ENCODE measurements around the gene PMS1.
"Not testable (repeated sequence)": the region's sequence is repeated elsewhere in the genome, so short reads cannot be mapped to it uniquely, and the experiment has no call there.

The PMS1 gene

DNA sequence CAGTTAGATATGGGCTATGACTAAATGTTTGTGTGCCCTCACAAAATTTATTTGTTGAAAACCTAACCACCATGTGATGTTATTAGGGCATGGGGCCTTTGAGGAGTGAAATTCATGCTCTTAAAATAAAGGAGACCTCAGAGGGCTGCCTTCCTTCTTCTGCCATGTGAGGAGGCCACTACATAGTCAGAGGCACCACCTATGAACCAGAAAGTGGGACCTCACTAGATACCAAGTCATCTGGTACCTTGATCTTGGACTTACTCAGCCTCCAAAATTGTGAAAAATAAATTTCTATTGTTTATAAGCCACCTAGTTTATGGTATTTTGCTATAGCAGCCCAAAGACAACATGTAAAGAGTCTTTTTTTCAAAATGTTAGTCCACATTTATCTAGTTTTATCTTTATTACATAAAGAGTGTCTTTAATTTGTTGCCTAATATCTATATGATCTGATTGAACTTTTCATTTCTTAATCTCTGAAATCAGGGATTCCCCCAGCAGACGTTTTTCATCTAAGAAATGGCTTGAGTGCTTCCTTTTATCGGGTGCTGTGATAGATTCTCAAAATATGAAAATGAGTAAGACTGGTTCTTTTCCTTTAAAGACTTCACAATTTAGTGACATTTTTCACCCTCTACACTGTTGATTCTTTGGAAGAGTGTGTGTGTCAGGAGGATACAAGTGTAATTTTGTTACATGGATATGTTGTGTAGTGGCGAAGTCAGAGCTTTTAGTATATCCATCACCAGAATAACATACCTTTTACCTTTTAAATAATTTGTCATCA lies 34.2 kb downstream of the PMS1 start:
- DNase-seq (ENCODE audit: low read depth, low spot score), result no peak

DNA sequence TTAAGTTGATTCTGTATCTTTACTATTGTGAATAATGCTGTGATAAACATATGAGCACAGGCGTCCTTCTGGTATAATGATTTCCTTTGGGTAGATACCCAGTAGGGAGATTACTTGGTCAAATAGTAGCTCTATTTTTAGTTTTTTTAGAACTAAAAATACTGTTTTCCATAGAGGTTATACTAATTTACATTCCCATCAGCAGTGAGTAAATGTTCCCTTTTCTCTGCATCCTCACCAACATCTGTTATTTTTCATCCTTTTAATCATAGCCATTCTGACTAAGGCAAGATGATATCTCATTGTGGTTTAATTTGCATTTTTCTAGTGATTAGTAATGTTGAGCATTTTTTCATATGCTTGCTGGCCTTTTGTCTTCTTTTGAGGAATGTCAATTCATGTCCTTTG lies 35.1 kb downstream of the PMS1 start:
- DNase-seq (ENCODE audit: low read depth, low spot score), result no peak

DNA sequence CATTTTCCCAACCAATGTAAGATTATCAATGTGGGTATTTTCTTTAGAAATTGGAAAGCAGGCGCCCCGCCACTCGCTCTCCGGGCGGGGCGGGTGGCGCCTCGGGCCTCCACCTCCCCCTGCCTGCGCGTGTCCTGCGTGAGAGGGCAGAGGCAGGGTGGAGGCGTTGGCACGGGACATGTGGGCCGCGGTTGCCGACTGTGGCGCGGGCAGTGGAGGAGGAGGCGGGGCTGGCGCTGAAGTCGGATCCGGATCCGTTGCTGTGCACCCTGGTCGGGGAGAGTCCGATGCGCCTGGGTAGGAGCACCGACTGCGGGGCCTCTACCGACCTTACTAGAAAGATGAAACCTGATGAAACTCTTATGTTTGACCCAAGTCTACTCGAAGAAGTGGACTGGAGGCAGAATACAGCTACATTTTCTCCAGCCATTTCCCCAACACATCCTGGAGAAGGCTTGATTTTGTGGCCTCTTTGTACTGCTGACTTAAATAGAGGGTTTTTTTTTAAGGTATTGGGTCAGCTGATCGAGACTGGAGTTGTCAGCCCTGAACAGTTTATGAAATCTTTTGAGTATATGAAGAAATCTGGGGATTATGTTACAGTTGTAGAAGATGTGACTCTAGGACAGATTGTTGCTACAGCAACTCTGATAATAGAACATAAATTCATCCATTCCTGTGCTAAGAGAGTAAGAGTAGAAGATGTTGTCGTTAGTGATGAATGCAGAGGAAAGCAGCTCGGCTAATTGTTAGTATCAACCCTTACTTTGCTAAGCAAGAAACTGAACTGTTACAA lies 37.9 kb downstream of the PMS1 start:
- DNase-seq (ENCODE audit: low read depth, low spot score), result no peak

DNA sequence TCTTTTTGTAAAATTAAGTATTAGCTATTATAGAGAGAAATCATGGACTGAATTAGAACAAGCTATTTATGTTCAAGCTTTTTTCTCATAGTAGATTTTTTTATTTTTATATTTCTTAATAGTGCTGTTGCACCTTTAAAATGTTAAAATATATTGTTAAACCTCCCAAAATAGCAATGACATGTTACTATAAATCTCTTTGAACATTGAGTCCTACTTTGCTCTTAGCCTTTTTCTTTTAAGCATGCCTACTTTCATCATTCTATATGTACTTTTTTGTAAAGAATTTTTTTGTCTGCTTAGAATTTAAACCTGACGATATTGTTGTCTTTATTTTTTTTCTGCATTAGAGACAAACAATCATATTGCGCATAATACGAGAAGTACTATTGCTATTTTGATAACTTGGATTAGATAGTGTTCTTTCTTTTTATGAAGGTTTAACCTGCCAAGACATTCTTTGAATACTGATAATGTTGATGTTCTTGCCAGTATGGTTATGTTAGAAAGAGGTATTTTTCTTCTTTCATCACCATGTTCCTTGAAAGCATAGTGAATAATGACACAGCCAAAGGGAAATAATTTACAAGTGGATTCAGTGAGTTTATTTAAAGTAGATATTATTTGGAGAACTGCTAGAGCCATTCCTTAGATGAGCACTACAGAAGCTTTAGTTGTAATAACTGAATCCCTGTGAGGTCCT lies 40.6 kb downstream of the PMS1 start:
- DNase-seq (ENCODE audit: low read depth, low spot score), result no peak

DNA sequence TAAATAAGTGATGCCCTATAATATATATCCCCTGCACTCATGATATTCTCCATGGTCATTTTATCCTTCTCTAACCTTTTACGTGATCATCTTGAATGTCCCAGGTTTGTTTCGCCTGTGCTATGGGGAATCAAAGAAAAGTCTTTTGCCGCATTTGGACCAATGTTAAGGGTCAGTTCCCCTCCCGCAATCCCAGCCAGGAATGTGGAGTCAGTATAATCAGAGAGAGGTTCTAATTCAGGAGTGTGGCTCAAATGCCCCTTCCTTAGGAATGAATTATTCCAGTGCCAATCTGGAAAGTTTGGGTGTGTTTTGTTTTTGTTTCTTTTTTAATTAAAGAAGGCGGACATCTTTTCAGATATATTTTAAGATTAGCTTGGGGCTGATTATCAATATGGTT lies 41.8 kb downstream of the PMS1 start:
- no peak for DNase-seq (ENCODE audit: low read depth, low spot score)

DNA sequence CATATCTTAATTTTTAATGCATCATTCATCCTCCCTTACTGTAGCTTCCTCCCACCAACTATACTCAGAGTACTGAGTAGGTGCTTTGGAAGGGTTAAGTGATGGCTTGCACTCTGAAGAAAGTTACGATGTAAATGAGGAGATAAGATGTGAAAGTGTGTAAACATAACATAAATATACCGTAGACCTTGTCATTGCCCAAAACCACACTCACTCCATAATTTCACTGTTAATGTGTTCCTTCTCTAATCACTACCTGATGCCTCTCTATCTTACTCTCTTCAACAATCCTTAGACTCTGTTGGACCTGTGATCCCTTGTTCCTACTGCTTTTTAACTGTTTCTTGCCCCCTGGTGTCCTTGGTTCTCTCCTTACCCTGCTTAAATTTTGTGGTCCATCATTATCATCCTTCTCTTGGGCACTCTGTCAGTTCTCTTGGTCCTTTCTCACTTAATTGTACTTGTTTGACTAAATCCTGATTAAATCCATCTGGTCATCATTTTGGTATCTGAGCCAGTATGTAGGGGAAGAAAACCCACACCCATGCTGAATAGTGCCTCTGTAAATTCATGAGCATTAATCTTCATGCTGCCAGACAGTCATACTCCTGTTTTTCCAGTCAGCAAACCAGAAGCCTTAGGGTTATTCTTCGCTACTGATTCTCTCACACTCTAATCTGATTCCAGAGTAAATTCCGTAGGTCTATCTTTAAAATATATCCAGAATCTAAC lies 45.0 kb downstream of the PMS1 start:
- DNase-seq (ENCODE audit: low read depth, low spot score), result no peak

DNA sequence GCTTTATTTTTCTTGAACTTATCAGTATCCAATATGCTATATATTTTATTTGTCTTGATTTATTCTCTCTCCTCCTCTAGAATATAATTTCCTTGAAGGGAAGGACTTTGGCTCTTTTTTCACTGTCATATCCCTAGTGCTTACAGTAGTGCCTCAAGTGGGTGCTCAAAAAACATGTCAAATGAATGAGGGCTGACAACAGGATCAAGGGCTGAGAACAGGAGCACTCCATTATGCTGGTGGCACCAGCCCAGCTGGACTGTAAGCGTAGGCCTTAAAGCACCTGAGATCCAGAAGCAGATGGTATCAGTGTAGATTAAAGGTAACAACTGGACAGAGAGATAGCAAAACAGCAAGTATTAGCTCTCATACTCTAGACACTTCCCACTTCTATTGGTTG lies 46.3 kb downstream of the PMS1 start:
- no peak for DNase-seq (ENCODE audit: low read depth, low spot score)

DNA sequence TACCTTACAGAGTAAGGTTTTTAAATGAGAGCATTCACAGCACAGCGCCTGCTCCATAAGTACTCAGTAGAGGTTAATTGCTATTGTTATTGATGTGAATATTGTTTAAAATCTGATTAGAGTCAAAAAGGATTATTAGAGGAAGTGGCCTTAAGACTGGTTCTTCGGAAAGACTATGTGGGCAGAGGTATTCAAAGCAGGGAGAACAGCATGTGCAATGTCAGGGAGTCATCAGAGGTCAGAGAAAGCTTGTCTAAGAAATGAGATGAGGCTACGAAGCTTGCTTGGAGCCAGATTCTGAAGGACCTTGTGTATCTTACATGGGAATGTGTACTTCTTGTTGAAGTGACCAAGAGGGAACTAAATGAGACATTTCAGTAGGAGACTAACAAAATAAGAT lies 49.8 kb downstream of the PMS1 start:
- no peak for DNase-seq (ENCODE audit: low read depth, low spot score)

DNA sequence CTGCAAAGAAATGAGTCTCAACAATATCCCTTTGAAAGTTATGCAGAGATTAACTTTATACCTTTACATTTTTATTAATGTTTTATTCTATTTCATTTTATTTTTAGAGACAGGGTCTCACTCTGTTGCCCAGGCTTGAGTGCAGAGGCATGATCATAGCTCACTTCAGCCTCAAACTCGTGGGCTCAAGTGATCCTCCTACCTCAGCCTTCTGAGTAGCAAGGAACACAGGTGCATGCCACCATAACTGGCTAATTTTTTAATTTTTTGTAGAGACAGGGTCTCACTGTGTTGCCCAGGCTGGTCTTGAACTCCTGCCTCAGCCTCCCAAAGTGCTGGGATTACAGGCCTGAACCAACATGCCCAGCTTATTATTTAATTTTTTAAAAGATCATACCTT lies 50.4 kb downstream of the PMS1 start:
- DNase-seq (ENCODE audit: low read depth, low spot score), result not testable (repeated sequence)

DNA sequence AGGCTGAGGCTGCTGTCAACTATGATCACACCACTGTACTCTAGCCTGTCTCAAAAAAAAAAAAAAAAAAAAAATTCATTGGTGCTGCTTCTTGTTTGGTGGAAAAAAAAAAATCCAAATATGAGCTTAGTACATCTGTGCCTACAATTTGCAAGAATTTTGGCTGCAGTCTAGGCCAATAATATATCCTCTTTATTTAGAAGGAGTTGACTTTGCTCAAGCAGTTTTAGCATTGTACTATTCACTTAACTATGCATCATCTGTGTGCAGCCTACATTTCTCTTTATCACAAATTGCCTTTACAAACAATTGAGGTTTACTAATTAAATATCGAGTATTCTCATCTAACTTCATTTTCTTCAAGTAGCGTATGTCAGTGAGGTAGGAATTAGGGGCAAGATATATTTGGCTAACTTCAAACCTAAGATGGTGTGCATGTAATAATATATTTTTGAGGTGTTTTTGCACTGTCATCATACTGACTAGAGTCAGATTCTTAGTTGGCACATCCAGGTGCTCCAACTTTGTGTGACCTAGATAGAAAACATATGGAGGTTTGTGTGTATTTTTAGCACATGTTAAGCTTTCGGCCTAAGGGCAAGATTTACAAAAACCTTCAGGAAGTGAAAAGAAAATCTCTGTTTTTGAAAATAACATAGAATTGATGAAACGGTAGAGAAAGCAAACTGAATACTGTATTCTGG lies 51.8 kb downstream of the PMS1 start:
- no peak for DNase-seq (ENCODE audit: low read depth, low spot score)

DNA sequence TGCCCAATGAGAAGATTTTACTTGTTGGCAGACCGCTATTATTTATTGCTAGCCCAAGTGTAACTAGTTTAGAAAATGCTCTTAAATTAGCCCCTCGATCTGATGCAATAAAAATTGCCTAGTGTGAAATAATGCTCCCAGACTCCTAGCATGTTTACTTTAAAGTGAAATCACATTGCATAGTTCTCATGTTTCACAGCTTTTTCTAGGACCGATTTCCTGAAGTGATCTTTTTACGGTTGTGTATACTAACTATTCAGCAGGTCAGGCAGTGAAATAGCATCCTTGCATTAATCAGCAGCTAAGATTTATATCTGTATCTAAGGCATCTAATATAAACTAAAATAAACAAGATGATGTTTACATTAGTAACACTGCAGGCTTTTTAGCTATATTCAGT lies 52.4 kb downstream of the PMS1 start:
- peak; percentile 18 for DNase-seq (ENCODE audit: low read depth, low spot score)

DNA sequence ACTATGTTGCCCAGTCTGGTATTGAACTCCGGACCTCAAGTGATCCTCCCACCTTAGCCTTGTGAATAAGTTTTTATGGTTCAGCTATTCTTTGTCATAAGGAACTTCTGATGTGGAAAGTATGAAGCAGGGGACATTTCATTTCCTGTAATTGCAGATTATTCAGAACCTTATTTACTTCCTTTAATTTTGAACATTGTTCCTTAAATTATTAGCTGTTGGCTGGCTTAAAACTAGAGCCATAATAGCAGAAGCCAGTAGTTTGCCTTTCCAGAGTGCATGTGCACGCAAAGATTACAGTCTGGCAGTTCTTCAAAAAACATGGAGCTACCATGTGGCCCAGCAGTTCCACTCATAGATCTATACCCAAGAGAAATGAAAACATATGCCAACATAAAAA lies 53.1 kb downstream of the PMS1 start:
- no peak for DNase-seq (ENCODE audit: low read depth, low spot score)

DNA sequence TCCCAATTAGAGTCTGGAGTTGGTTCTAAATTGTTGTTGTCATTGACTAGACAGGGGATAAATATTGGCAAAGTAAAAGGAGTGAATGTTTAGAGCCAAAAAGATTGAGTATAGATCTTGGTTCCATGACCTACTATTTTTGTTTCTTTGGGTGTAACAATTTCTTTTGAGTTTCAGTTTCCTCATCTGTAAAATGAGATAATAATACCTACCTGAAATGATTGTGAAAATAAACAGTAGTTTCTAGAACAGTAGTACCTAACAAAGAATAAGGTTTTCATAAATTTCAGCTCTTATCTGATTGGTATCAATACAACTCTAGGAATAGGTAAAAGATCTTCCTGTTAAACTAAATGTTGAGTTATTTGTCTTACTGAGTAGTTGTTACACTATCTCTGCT lies 56.8 kb downstream of the PMS1 start:
- no peak for DNase-seq (ENCODE audit: low read depth, low spot score)

DNA sequence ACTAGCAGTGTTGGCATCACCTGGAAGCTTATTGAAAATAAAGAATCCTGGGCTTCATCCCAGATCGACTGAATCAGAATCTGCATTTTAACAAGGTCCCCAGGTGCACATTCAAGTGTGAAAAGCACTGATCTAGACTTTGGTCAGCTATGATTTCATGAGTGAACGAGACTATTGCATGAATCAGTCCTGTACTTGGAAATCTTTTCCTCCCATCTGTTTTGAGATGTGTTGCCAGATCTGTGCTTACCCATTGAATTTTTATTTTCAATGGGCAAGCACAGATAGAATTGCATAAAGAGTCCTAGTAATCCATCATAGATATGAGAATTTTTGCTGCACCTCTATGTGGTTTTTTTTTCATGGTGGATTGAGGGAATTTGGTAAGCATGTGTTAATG lies 64.0 kb downstream of the PMS1 start:
- DNase-seq (ENCODE audit: low read depth, low spot score), result no peak

DNA sequence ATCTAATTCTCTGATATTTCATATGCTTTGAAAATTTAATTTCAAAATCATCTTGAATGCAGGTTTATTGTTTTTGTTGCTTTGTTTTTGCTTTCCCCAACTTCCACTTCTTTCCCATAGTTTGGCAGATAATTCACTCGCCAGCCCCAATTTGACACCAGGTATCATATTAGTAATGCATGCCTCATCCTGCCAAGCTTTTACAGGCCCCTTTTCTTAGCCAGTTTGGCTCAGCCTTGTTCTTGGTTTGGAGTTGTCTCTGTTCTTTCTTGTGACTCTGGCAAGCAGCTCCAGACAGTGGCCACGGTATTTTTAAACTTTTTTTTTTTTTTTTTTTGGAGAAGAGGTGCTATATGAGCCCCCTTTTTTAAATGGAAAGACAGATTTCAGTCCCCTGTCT lies 65.3 kb downstream of the PMS1 start:
- no peak for DNase-seq (ENCODE audit: low read depth, low spot score)

DNA sequence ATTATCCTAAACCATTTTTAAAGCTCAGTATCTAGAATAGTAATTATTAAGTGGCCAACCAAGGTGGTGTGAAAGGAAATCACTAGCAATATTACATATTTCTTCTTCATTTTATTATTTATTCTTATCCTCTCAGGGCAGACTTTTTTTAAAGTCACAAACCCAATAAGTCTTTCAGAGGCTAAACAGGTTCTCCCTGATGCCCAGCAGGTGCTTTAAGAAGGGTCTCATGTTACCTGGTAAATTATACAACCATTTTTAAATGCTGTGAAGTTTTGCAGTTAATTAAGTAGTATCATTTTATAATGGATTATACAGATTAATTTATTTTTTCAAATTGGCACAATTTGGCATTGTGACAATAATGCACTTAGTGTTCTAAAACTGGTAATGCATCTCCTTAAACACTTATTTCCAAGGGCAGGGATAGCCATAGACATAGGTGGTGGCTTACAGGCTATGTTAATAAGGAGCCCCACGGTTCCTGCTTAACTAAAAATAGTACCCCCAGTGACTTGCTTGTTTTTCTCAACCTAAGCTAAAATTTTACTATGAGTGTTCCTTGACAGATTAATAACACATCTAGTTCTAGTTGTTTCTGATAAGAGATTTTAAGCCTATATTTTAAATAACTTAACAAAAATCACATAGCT lies 67.0 kb downstream of the PMS1 start:
- DNase-seq (ENCODE audit: low read depth, low spot score), result no peak

DNA sequence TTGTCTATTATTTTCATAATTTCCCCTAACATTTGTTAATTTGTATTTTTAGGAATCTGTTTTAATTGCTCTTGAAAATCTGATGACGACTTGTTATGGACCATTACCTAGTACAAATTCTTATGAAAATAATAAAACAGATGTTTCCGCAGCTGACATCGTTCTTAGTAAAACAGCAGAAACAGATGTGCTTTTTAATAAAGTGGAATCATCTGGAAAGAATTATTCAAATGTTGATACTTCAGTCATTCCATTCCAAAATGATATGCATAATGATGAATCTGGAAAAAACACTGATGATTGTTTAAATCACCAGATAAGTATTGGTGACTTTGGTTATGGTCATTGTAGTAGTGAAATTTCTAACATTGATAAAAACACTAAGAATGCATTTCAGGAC lies 69.9 kb downstream of the PMS1 start:
- DNase-seq (ENCODE audit: low read depth, low spot score), result no peak

DNA sequence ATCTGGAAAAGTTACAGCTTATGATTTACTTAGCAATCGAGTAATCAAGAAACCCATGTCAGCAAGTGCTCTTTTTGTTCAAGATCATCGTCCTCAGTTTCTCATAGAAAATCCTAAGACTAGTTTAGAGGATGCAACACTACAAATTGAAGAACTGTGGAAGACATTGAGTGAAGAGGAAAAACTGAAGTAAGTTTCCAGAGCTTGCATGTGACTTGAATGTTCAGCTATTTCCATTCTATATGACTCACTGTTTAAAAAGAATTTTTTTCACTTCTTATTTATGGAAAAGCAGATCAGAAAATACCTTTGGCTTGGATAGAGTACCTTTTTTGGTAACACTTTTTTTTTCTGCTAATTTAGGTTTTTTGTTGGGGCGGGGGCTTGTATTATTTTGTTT lies 70.7 kb downstream of the PMS1 start:
- DNase-seq (ENCODE audit: low read depth, low spot score), result no peak

DNA sequence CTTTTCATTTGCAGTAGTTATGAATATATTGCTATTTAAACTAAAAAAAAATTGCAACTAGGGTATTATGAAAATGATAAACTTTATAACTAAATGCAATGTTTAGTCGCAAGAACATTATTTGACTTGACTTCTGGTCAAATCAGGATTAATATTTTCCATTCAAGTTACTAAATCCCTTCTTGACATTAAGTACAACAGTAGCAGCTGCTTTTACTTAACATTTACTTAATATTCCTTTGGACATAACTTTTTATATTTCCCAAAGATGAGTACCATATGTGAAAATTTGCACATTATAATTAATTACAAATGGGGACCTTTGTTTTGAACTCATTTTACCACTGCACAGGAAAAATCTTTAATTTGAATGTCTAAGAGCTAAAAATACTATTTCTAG lies 74.0 kb downstream of the PMS1 start:
- no peak for DNase-seq (ENCODE audit: low read depth, low spot score)

DNA sequence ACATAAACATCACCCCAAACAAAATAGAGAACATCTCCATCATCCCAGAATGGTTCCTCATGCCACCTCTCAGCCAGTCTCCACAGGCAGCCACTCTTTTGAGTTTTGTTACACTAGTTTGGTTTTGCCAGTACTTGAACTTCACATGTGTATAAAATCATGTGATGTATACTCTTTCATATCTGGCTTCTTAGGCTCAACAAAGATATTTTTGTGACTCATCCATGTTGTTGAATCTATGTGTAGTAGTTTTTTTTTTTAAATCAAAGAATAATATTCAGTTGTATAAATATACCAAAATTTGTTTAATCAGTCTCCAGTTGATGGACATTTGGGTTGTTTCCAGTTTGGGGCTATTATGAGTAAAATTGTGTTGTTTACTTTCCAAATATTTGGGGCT lies 75.9 kb downstream of the PMS1 start:
- no peak for DNase-seq (ENCODE audit: low read depth, low spot score)

DNA sequence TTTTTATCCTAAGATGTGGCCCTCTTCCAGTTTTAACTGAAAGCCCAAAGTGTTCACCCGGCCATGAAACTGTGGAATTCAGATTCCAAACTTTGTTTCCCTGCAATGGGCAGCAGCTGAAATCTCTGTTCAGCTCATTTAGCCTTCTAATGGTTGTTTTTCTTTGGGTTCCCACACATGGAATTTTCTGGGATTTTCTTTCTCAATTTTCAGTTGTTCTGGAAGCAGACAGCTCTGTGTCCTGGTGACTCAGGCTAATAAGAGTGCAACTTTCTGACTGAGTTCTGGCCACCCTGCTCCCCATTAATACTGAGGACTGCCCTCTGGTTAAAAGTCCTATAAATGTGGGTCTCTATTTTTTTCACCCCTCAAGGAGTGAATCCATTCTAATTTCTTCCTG lies 78.5 kb downstream of the PMS1 start:
- DNase-seq (ENCODE audit: low read depth, low spot score), result no peak

Data from smooth muscle cell of the brain vasculature (primary cell).